DND-41 (cell line): Measurements from ENCODE around the gene ANKHD1.

Experiments used
- ATAC-seq: fragments of 200-7000 bp; cut with Tn5 transposase; 3 replicates; pipeline ENCODE4 v1.9.1; 2021; ENCODE audit warnings: low read depth; ENCODE audit not compliant: insufficient read depth
- DNase-seq: peaks from one replicate; pipeline ENCODE4 v3.0.0-alpha.2; 2020
- H2AFZ ChIP-seq: 2 replicates; pipeline ENCODE4 v1.6.0; 2012; ENCODE audit warnings: low read depth, low read length
- H3K27ac ChIP-seq: 2 replicates; pipeline ENCODE4 v1.5.1; 2012; ENCODE audit warnings: low read length, inconsistent platforms
- H3K27me3 ChIP-seq: fragments of 200-600 bp; sonication (generic); 2 replicates; pipeline ENCODE4 v1.6.0; 2012; ENCODE audit warnings: low read length, mild to moderate bottlenecking, inconsistent platforms; ENCODE audit not compliant: insufficient read depth, poor library complexity
- H3K36me3 ChIP-seq: 2 replicates; pipeline ENCODE4 v1.5.1; 2012; ENCODE audit warnings: low read length, inconsistent platforms; ENCODE audit not compliant: insufficient read depth
- H3K4me1 ChIP-seq: 2 replicates; pipeline ENCODE4 v1.5.1; 2012; ENCODE audit warnings: mild to moderate bottlenecking, low read length; ENCODE audit not compliant: insufficient read depth
- H3K4me2 ChIP-seq: 2 replicates; pipeline ENCODE4 v1.6.0; 2012; ENCODE audit warnings: mild to moderate bottlenecking, moderate library complexity, low read length, inconsistent platforms; ENCODE audit not compliant: insufficient read depth
- H3K4me3 ChIP-seq, 2 experiments: fragments of 200-600 bp in 1 of 2; shearing (Covaris generic) in 1 of 2; 2 replicates each; pipeline ENCODE4 v1.5.1; 2012 to 2016; ENCODE audit warnings: inconsistent platforms in 2 of 2, low read length in 2 of 2, mild to moderate bottlenecking in 2 of 2, low read depth in 1 of 2, moderate library complexity in 1 of 2
- H3K79me2 ChIP-seq: 2 replicates; pipeline ENCODE4 v1.6.0; 2012; ENCODE audit warnings: low read length, inconsistent platforms; ENCODE audit not compliant: insufficient read depth
- H3K9ac ChIP-seq: 2 replicates; pipeline ENCODE4 v1.6.0; 2012; ENCODE audit warnings: low read depth, mild to moderate bottlenecking, inconsistent platforms, low read length, moderate library complexity
- H3K9me3 ChIP-seq: 2 replicates; pipeline ENCODE4 v1.5.1; 2012; ENCODE audit warnings: low read length, moderate library complexity, mild to moderate bottlenecking, inconsistent platforms; ENCODE audit not compliant: insufficient read depth, severe bottlenecking
- H4K20me1 ChIP-seq: 2 replicates; pipeline ENCODE4 v1.6.0; 2012; ENCODE audit warnings: low read length; ENCODE audit not compliant: insufficient read depth
- EZH2 ChIP-seq: IDR thresholded peaks from 3 replicates; pipeline ENCODE4 v1.6.1; 2012; ENCODE audit warnings: borderline replicate concordance, low read depth, mild to moderate bottlenecking, moderate library complexity, low read length, inconsistent platforms; ENCODE audit not compliant: severe bottlenecking
- TF ChIP-seq, protein P1 (sequence below): IDR thresholded peaks from 2 replicates; pipeline ENCODE4 v1.5.1; 2012; ENCODE audit warnings: borderline replicate concordance, low read length, moderate library complexity, mild to moderate bottlenecking; ENCODE audit not compliant: poor library complexity, severe bottlenecking; ENCODE audit errors: extremely low read depth

The ANKHD1 gene

DNA sequence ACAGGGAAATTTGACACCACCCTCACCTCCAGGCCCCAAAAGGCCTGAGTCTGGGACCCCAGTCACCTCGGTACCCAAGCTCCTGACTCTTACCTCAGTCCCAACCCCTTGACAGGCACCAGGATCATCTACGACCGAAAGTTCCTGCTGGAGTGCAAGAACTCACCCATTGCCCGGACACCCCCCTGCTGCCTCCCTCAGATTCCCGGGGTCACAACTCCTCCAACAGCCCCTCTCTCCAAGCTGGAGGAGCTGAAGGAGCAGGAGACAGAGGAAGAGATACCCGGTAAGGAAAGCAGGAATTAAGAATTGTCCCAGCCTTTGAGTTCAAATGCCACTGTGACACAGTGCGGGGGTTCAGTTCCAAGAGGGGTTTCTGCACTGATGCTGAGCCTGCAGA, 147.2 kb downstream of the ANKHD1 start:
- H3K79me2 ChIP-seq = peaks cover 24% of the 10 kb centered on the region
- no peak for TF ChIP-seq EZH2
- TF ChIP-seq, protein P1, sequence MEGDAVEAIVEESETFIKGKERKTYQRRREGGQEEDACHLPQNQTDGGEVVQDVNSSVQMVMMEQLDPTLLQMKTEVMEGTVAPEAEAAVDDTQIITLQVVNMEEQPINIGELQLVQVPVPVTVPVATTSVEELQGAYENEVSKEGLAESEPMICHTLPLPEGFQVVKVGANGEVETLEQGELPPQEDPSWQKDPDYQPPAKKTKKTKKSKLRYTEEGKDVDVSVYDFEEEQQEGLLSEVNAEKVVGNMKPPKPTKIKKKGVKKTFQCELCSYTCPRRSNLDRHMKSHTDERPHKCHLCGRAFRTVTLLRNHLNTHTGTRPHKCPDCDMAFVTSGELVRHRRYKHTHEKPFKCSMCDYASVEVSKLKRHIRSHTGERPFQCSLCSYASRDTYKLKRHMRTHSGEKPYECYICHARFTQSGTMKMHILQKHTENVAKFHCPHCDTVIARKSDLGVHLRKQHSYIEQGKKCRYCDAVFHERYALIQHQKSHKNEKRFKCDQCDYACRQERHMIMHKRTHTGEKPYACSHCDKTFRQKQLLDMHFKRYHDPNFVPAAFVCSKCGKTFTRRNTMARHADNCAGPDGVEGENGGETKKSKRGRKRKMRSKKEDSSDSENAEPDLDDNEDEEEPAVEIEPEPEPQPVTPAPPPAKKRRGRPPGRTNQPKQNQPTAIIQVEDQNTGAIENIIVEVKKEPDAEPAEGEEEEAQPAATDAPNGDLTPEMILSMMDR = no peak
- H2AFZ ChIP-seq = no peak overlapping the region
- H3K27ac ChIP-seq = peak overlapping the region; percentile 83
- H4K20me1 ChIP-seq = peaks cover 8% of the 10 kb centered on the region; the same call in 1 of the 2 replicates
- H3K4me2 ChIP-seq = peak overlapping the region; percentile 68
- H3K27me3 ChIP-seq = no peaks in the 10 kb centered on the region
- no peak for DNase-seq
- H3K4me1 ChIP-seq = peaks cover 37% of the 10 kb centered on the region
- H3K4me3 ChIP-seq = peak overlapping the region in 1 of 2 experiments; percentile 57; a peak in 2 of 4 replicates
- no peak for ATAC-seq
- no peaks in the 10 kb centered on the region for H3K9me3 ChIP-seq
- peaks cover 63% of the 10 kb centered on the region for H3K36me3 ChIP-seq
- H3K9ac ChIP-seq = peak overlapping the region; percentile 74

DNA sequence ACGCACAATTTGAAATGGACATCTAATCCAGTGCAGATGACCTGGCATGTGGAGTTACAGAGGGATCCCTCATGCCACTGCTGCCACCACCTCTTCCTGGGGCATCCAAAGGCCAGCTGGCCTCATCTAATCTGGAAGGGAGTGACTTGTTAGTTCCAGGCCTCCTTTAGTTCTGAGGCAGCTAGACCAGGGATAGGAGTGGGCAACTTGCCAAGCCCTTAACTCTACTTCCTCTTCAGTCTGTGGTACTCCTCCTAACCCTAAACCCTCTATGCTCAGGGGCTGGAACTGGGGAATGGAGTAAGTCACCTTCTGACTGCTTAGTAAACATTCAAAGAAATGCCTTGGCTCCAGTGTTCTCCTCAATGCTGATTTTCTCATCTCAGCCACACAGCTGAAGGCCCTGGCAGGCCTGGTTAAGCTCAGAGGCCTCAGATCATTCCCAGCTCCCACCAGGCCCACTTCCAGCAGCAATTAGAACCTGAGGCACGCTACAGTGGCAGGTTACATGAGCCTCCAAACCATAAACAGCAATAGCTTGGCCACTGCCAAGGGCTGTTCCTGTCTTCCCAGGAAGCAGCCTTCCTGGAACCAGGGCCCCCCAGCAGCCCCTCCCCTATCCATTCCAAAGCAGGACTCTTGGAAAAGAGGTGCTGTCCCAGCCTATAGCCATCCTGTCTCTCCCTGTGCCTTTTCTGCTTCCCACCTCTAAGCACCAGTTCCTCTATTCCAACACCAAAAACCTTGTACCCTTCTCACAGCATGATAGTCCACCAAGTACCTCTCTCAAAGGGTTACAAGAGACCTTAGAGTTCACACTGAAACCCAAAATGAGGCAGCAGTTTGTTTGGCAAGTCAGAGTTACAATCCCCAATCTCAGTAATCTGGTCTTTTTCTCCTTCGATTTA, 147.9 kb downstream of the ANKHD1 start:
- H3K9ac ChIP-seq = peak overlapping the region; percentile 74
- peaks cover 65% of the 10 kb centered on the region for H3K36me3 ChIP-seq
- TF ChIP-seq EZH2 = no peak
- TF ChIP-seq, protein P1 = no peak
- DNase-seq (peak; percentile 45), ATAC-seq (no peak)
- peaks cover 44% of the 10 kb centered on the region for H3K4me1 ChIP-seq
- H3K4me2 ChIP-seq = no peak overlapping the region
- H3K4me3 ChIP-seq = no peak overlapping the region
- H3K27ac ChIP-seq = peak overlapping the region; percentile 83; the same call in 1 of the 2 replicates
- H3K79me2 ChIP-seq = peaks cover 31% of the 10 kb centered on the region
- H4K20me1 ChIP-seq = peaks cover 8% of the 10 kb centered on the region; the same call in 1 of the 2 replicates
- no peaks in the 10 kb centered on the region for H3K9me3 ChIP-seq
- H3K27me3 ChIP-seq = no peaks in the 10 kb centered on the region
- no peak overlapping the region for H2AFZ ChIP-seq

DNA sequence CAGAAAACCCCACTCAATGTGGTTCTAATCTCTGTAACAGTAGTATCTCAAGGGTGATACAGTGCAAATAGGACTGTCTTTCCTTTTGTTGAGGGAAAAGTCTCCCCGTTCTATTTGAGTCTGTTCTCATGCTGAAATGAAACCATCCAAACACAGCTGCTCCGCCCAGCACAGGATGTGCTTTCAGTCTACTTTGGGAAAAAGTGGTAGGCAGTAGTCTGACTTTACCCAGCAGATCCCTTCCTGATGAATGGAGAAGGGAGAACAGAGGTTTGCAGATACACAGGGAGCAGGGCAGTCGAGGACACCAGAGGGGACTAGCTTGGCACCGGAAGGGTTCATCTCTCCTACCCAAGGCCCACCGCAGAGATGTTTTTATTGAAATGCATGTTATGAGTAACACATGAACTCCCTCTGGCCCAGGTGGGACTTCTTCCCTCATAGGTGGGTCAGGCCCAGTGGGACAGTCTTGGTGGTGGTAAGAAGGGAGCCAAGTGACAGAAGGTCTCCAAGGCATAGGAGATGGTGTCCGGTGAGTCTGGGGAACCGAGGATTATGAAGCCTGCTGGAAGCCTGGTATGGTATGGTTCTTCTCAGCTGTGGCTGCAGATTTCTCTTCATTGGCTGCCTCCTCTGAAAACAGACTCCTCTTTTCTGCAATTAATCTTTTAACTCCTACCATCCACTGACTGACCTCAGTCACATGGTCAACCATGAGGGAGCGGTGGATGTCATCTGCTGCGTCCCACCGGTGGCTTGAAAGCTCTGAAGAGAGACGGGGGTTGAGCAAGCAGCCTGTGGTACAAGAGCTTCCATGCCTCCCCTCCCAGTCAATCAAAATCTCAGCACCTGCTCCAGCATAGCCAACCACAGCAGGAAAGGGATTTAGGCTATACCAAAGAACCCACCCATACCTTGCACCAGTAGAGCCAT, 148.8 kb downstream of the ANKHD1 start:
- no peak for ATAC-seq
- H3K4me3 ChIP-seq = no peak overlapping the region
- H3K27ac ChIP-seq = peak overlapping the region; percentile 27; the same call in 1 of the 2 replicates
- no peak overlapping the region for H3K9ac ChIP-seq
- H3K4me1 ChIP-seq = peaks cover 53% of the 10 kb centered on the region
- peaks cover 40% of the 10 kb centered on the region for H3K79me2 ChIP-seq
- no peak overlapping the region for H3K4me2 ChIP-seq
- no peak overlapping the region for H2AFZ ChIP-seq
- no peaks in the 10 kb centered on the region for H3K27me3 ChIP-seq
- TF ChIP-seq, protein P1 = no peak
- no peak for TF ChIP-seq EZH2
- no peaks in the 10 kb centered on the region for H3K9me3 ChIP-seq
- peaks cover 61% of the 10 kb centered on the region for H3K36me3 ChIP-seq
- peaks cover 8% of the 10 kb centered on the region; the same call in 1 of the 2 replicates for H4K20me1 ChIP-seq
- DNase-seq = no peak
